OCI-LY7 (cell line): Measurements from ENCODE around the gene PDIA4.

ENCODE experiments used
- CTCF ChIP-seq: fragments of 200-600 bp; sonication (generic); conservative IDR thresholded peaks from 2 replicates; pipeline ENCODE4 v1.5.1; 2014; ENCODE audit warnings: mild to moderate bottlenecking, antibody characterized with exemption, low read length, moderate library complexity, mixed read lengths
- EZH2phosphoT487 ChIP-seq: fragments of 200-600 bp; sonication (generic); IDR thresholded peaks from 2 replicates; pipeline ENCODE4 v1.6.1; 2018; ENCODE audit warnings: low read depth, borderline replicate concordance, mild to moderate bottlenecking, mixed run types, antibody characterized with exemption, low read length, moderate library complexity, mixed read lengths

GRCh38 chr7:149028346-149029109, at the start of gene PDIA4:
- TF ChIP-seq CTCF (no peak), EZH2phosphoT487 (no peak)
